Karpas-422 (cell line): Measurements from ENCODE around the gene ME3. TPM values are rescaled to one million over a fixed set of nuclear protein-coding genes. Genes with fewer than 3 reads are reported as not detected.

Experiments
- DNase-seq: peaks from one replicate; pipeline ENCODE4 v3.0.0-alpha.2; 2015
- H2AFZ ChIP-seq: fragments of 200-600 bp; sonication (generic); 2 replicates; pipeline ENCODE4 v1.6.1; 2014; ENCODE audit warnings: antibody characterized with exemption, low read length, mixed read lengths
- H3K27ac ChIP-seq: fragments of 200-600 bp; sonication (generic); 2 replicates; pipeline ENCODE4 v1.5.1; 2014; ENCODE audit warnings: mild to moderate bottlenecking, low read length, moderate library complexity
- H3K27me3 ChIP-seq: fragments of 200-600 bp; sonication (generic); 2 replicates; pipeline ENCODE4 v1.6.1; 2014; ENCODE audit warnings: low read length, mixed read lengths
- H3K36me3 ChIP-seq: fragments of 200-600 bp; sonication (generic); 2 replicates; pipeline ENCODE4 v1.6.1; 2014; ENCODE audit warnings: low read length, mixed read lengths; ENCODE audit not compliant: insufficient read depth
- H3K4me1 ChIP-seq: fragments of 200-600 bp; sonication (generic); 2 replicates; pipeline ENCODE4 v1.6.1; 2014; ENCODE audit warnings: mild to moderate bottlenecking, low read length, mixed read lengths
- H3K4me2 ChIP-seq: fragments of 200-600 bp; sonication (generic); 2 replicates; pipeline ENCODE4 v1.6.1; 2014; ENCODE audit warnings: low read length, low read depth, mild to moderate bottlenecking; ENCODE audit not compliant: poor library complexity, severe bottlenecking
- H3K4me3 ChIP-seq: fragments of 200-600 bp; sonication (generic); 2 replicates; pipeline ENCODE4 v1.5.1; 2014; ENCODE audit warnings: mild to moderate bottlenecking, antibody characterized with exemption, low read length, mixed read lengths
- H3K79me2 ChIP-seq: fragments of 200-600 bp; sonication (generic); 2 replicates; pipeline ENCODE4 v1.6.1; 2014; ENCODE audit warnings: mild to moderate bottlenecking, low read length, mixed read lengths
- H3K9ac ChIP-seq: fragments of 200-600 bp; sonication (generic); 2 replicates; pipeline ENCODE4 v1.6.0; 2014; ENCODE audit warnings: low read length
- H3K9me2 ChIP-seq: fragments of 200-600 bp; sonication (generic), shearing (Covaris generic); replicated peaks from 2 replicates; pipeline ENCODE4 v1.6.0; 2014; ENCODE audit warnings: mild to moderate bottlenecking, low read length, moderate library complexity; ENCODE audit not compliant: insufficient read depth
- H3K9me3 ChIP-seq: fragments of 300-700, 200-600 bp; sonication (generic); 2 replicates; pipeline ENCODE4 v1.6.1; 2014; ENCODE audit warnings: low read length, mixed read lengths
- H4K20me1 ChIP-seq: fragments of 200-600 bp; sonication (generic); 2 replicates; pipeline ENCODE4 v1.6.1; 2014; ENCODE audit warnings: mild to moderate bottlenecking, antibody characterized with exemption, low read length, low read depth; ENCODE audit not compliant: insufficient read depth
- total RNA-seq: library from RNA; depleted of rRNA; stranded (reverse); fragments of >200 nt; shearing (Covaris generic); gene quantifications from 2 replicates; pipeline ENCODE4 v1.2.3, GENCODE V29; 2014; ENCODE audit warnings: low replicate concordance

ME3 gene
- total RNA-seq, 1 experiment from 2014 or later, result not detected

DNA sequence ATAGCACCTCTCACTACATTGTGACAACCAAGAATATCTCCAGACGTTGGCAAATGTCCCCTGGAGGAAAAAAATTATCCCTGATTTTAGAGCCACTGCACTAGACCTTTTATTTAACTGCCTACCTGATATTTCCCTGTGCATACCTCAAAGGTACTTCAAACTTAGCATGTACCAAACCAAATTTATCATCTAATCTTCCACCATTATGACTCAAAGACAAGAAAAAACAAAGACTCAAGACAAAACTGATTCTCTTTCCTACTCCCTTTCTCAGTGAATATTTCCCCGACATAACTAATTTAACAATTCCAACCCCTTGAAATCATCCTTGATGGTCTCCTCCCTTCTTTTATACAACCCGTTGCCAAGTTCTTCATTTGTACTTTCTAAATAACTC, 161.7 kb downstream of the ME3 start:
- Histone ChIP-seq H3K36me3 (no peaks in the 10 kb centered on the region), H4K20me1 (no peaks in the 10 kb centered on the region), H3K4me1 (peaks cover 6% of the 10 kb centered on the region), H3K79me2 (no peaks in the 10 kb centered on the region), H3K9me2 (no peaks in the 10 kb centered on the region), H3K27ac (no peak overlapping the region), H3K4me2 (no peak overlapping the region), H3K4me3 (no peak overlapping the region), H3K9ac (no peak overlapping the region), H2AFZ (no peak overlapping the region), H3K27me3 (peaks cover 9% of the 10 kb centered on the region; the same call in 1 of the 2 replicates), H3K9me3 (no peaks in the 10 kb centered on the region)
- no peak for DNase-seq

DNA sequence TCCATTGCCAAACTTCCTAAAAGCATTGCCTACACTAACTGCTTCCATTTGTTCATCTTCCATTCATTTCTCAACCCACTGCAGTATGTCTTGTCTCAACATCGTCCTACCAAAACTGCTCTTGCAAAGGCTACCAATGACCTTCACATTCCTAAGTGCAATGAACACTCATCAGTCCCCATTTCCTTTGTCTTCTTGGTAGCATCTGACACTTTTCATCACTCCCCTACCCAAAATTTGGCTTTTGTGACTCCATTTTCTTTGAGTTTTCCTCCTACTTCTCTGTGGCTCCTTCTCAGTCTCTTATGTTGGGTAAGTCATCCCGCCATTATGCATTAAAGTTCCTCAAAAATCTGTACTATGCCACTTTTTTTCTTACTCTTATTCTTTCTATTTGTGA, 162.3 kb downstream of the ME3 start:
- Histone ChIP-seq H3K9ac (no peak overlapping the region), H3K9me2 (no peaks in the 10 kb centered on the region), H3K27ac (no peak overlapping the region), H3K4me3 (no peak overlapping the region), H4K20me1 (no peaks in the 10 kb centered on the region), H3K9me3 (no peaks in the 10 kb centered on the region), H2AFZ (no peak overlapping the region), H3K79me2 (no peaks in the 10 kb centered on the region), H3K36me3 (no peaks in the 10 kb centered on the region), H3K4me2 (no peak overlapping the region), H3K27me3 (peaks cover 5% of the 10 kb centered on the region; the same call in 1 of the 2 replicates), H3K4me1 (peaks cover 6% of the 10 kb centered on the region)
- DNase-seq, result no peak

DNA sequence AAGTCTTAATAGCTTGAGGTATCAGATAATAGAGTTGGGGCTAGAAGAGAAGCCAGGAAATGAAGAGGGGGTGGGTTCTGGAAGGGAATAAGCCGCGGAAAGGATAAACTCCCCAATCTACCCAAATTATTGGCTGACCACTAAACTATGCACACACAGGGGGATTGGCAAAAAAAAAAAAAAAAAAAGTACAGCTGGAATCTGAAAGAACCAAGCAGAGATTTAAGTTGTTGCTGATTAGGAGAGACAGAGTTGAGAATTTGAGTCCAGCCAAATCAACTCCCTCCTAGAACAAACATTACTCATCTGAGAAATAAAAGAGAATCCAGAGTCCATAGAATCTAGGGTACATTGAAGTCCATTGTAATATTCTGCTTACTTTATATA, 162.8 kb downstream of the ME3 start:
- Histone ChIP-seq H3K9me2 (no peaks in the 10 kb centered on the region), H2AFZ (no peak overlapping the region), H3K9me3 (no peaks in the 10 kb centered on the region), H3K4me2 (no peak overlapping the region), H3K27me3 (peaks cover 5% of the 10 kb centered on the region; the same call in 1 of the 2 replicates), H3K4me3 (no peak overlapping the region), H3K36me3 (no peaks in the 10 kb centered on the region), H4K20me1 (no peaks in the 10 kb centered on the region), H3K27ac (no peak overlapping the region), H3K79me2 (no peaks in the 10 kb centered on the region), H3K9ac (no peak overlapping the region), H3K4me1 (peaks cover 4% of the 10 kb centered on the region)
- DNase-seq, result no peak

DNA sequence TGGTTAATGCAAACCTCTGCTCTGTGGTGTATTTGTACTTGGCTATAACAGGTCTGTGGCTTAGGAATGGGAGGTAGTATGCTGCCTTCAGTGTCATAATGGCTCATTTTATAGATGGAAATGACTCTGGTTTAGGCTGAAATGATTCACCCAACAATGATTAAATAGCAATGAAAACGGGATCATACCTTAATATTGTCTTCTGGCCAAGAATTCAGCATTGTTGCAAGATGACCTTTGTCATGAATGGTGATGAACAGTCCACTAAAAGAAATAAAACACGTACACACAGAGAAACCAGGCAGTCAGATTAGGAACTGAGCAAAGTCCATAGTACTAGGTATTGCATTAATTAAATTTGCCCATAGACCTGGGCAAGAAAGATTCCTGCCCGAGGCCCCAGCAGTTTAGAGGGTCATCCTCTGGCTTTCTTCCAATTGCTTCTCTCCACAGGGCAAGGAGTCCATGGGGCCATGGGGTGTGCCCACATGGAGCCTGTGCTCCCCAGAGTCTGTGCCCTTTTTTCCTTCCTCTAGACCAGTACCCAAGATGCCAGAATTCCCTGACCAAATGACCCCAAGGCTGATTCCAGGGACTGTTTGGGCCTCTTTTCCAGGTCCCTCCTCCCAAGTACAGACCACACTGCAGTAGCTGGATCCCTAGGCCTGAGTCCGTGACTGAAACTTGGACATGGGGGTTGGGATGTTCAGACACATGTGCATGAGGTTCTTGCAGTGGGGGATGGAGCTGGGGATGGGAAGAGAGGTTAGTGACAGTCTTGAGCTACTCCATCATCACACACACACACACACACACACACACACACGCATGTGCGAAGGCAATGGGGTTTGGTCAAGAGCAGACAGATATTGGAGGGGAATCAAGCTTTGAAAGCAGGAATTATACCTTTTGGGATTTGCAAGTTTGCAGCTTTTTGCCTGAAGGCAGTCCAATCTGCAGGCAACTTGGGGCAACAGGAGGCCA, 163.5 kb downstream of the ME3 start:
- H3K9ac ChIP-seq, result no peak overlapping the region
- H2AFZ ChIP-seq, result no peak overlapping the region
- H3K4me3 ChIP-seq, result no peak overlapping the region
- no peaks in the 10 kb centered on the region for H3K36me3 ChIP-seq
- no peaks in the 10 kb centered on the region for H3K79me2 ChIP-seq
- no peak overlapping the region for H3K27ac ChIP-seq
- peaks cover 5% of the 10 kb centered on the region; the same call in 1 of the 2 replicates for H3K27me3 ChIP-seq
- H3K9me2 ChIP-seq, result no peaks in the 10 kb centered on the region
- H3K4me2 ChIP-seq, result no peak overlapping the region
- H4K20me1 ChIP-seq, result no peaks in the 10 kb centered on the region
- no peaks in the 10 kb centered on the region for H3K4me1 ChIP-seq
- no peak for DNase-seq
- no peaks in the 10 kb centered on the region for H3K9me3 ChIP-seq

DNA sequence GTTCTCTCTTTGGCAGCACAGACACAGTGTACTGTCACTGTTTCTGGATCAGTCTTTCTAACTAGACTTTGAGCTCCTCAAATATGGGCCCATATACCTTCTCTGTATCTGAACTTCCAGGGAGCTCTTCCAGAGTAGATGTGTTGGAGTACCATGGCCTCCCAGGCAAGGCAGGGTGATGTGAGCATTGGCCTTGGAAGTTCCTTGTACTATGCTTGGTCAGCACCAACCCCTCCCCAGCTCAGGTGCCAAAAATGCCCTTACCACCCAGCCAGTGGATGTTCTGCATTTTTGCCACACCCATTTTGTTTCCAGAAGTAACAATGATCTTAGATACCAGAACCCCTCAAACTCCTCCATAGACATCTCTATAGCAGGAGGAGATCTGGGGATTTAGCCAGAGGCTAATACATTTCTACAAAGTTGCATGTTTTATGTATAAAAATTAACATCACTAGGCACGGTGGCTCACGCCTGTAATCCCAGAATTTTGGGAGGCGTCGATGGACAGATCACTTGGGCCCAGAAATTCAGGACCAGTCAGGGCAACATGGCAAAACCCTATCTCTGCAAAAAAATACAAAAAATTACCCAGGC, 165.1 kb downstream of the ME3 start:
- H3K4me2 ChIP-seq, result no peak overlapping the region
- H3K9ac ChIP-seq, result no peak overlapping the region
- peaks cover 3% of the 10 kb centered on the region; the same call in 1 of the 2 replicates for H3K27me3 ChIP-seq
- H3K36me3 ChIP-seq, result no peaks in the 10 kb centered on the region
- no peaks in the 10 kb centered on the region for H3K9me2 ChIP-seq
- no peak overlapping the region for H3K4me3 ChIP-seq
- no peak overlapping the region for H3K27ac ChIP-seq
- no peak overlapping the region for H2AFZ ChIP-seq
- H3K79me2 ChIP-seq, result no peaks in the 10 kb centered on the region
- H3K9me3 ChIP-seq, result no peaks in the 10 kb centered on the region
- no peaks in the 10 kb centered on the region for H4K20me1 ChIP-seq
- no peaks in the 10 kb centered on the region for H3K4me1 ChIP-seq
- no peak for DNase-seq

DNA sequence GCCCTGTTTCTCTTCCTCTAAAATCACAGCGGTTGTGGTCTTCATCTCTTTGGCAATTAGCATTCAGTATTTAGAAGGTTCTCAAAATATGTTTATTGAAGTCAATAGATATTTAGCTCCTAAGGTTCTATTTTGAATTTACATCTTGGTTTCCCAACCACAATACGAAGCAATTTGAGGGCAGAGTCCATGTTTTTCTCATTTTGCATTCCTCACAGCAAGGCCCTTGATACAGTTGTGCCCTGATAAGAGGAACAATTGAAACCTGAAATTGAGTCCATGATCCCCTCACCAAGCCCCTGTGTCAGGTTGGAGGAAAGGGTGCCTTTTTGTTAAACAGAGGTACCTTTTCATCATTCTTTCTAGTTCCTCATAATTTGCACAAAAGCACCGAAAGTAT, 166.2 kb downstream of the ME3 start:
- DNase-seq, result no peak
- no peaks in the 10 kb centered on the region for H3K9me3 ChIP-seq
- H3K27ac ChIP-seq, result no peak overlapping the region
- no peaks in the 10 kb centered on the region; the same call in 1 of the 2 replicates for H3K27me3 ChIP-seq
- H4K20me1 ChIP-seq, result no peaks in the 10 kb centered on the region
- H3K4me2 ChIP-seq, result no peak overlapping the region
- H3K36me3 ChIP-seq, result no peaks in the 10 kb centered on the region
- H3K4me3 ChIP-seq, result no peak overlapping the region
- H3K9me2 ChIP-seq, result no peaks in the 10 kb centered on the region
- no peaks in the 10 kb centered on the region for H3K79me2 ChIP-seq
- H2AFZ ChIP-seq, result no peak overlapping the region
- no peaks in the 10 kb centered on the region for H3K4me1 ChIP-seq
- H3K9ac ChIP-seq, result no peak overlapping the region

DNA sequence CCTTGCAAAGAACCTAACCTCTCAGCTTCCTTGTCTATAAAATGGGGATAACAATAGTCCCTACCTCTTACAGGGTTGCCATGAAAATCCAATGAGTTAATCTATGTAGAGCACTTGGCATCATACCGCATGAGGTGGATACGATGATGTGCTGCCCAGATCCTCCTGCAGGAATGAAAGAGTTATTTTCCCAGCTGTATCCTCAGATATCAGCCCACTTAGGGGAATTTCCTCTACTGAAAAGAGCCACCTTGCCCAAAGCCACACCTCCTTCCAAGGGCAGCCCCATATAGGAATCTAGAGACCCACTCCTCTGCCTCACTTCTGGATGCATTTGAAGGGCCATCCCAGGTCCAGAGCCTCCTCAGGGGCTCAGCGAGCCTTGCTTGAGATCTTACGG, 169.3 kb downstream of the ME3 start:
- H3K4me1 ChIP-seq, result no peaks in the 10 kb centered on the region
- H3K79me2 ChIP-seq, result no peaks in the 10 kb centered on the region
- no peak overlapping the region for H3K9ac ChIP-seq
- no peaks in the 10 kb centered on the region for H4K20me1 ChIP-seq
- no peaks in the 10 kb centered on the region for H3K9me2 ChIP-seq
- H3K9me3 ChIP-seq, result no peaks in the 10 kb centered on the region
- no peaks in the 10 kb centered on the region; the same call in none of the 2 replicates for H3K27me3 ChIP-seq
- H3K27ac ChIP-seq, result no peak overlapping the region
- H2AFZ ChIP-seq, result no peak overlapping the region
- no peaks in the 10 kb centered on the region for H3K36me3 ChIP-seq
- DNase-seq, result no peak
- H3K4me2 ChIP-seq, result no peak overlapping the region
- no peak overlapping the region for H3K4me3 ChIP-seq

DNA sequence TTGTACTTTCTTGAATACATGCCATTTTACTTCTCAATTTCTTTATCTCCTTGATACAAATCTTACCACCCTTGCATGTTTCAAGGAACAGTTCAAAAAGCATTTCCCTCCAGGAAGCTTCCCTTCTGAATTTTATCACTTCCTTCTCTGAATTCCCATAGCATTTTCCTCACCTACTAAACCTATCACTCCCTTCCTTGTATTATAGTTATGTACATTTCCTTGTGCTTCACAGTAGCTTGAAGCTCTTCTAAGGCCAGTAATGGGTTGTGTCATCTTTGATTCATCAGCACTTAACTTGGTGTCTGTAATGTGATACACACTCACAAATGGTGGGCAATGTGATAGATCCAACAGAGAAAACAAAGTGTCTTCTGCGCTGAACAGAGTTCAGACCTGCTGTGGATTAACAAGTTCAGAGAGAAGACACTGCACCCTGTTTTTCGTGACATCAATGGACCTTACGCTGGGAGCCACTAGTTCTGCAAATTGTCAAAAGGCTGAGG, 170.2 kb downstream of the ME3 start:
- no peak overlapping the region for H2AFZ ChIP-seq
- H4K20me1 ChIP-seq, result no peaks in the 10 kb centered on the region
- H3K27ac ChIP-seq, result no peak overlapping the region
- no peaks in the 10 kb centered on the region; the same call in none of the 2 replicates for H3K27me3 ChIP-seq
- H3K4me2 ChIP-seq, result no peak overlapping the region
- H3K4me3 ChIP-seq, result no peak overlapping the region
- no peaks in the 10 kb centered on the region for H3K79me2 ChIP-seq
- H3K9ac ChIP-seq, result no peak overlapping the region
- H3K36me3 ChIP-seq, result no peaks in the 10 kb centered on the region
- DNase-seq, result no peak
- H3K9me2 ChIP-seq, result no peaks in the 10 kb centered on the region
- H3K4me1 ChIP-seq, result no peaks in the 10 kb centered on the region
- no peaks in the 10 kb centered on the region for H3K9me3 ChIP-seq
